Bladder microvascular endothelial cell (primary cell): Measurements from ENCODE around the gene C2CD3. TPM values are rescaled to one million over a fixed set of nuclear protein-coding genes. Genes with fewer than 3 reads are reported as not detected.

ENCODE experiments used
- total RNA-seq: library from RNA; depleted of rRNA; stranded (reverse); fragments of >200 nt; gene quantifications from 2 replicates; pipeline ENCODE4 v1.2.3, GENCODE V29; 2014

Gene C2CD3
- 6.0 and 15.9 TPM in 2 replicates for total RNA-seq

GRCh38 chr11:74170694-74171629 lies at the start of gene C2CD3, which contains the start of gene PPME1:
Gene C2CD3 (minus strand): TSS chr11:74171002. CDS start chr11:74170792, 210 bp downstream.
Gene PPME1 (plus strand): TSS chr11:74171289. CDS start chr11:74171422, 133 bp downstream.

GRCh38 chr11:74008373-74009229 lies 162.2 kb downstream of the C2CD3 start, which contains the start of gene UCP3:
Gene UCP3 (minus strand): TSS chr11:74009085. CDS start chr11:74007042, 2,043 bp downstream.

GRCh38 chr11:73982595-73982989 lies 188.2 kb downstream of the C2CD3 start, which contains the start of gene UCP2:
Gene UCP2 (minus strand): TSS chr11:73982843. CDS start chr11:73978378, 4,465 bp downstream.

Other genes starting within 250 kb of the C2CD3 start
- not detected in 2 replicates for gene DNAJB13, start 220.0 kb downstream of the C2CD3 start, total RNA-seq
- 0.97 and 4.3 TPM in 2 replicates for gene UCP2, start 188.2 kb downstream of the C2CD3 start, total RNA-seq
- 0.16 and 0.57 TPM in 2 replicates for gene UCP3, start 161.9 kb downstream of the C2CD3 start, total RNA-seq
- gene PPME1, start 287 bp upstream of the C2CD3 start, total RNA-seq = 11.3 and 34.4 TPM in 2 replicates
- 14.7 and 31.0 TPM in 2 replicates for gene P4HA3, start 140.6 kb upstream of the C2CD3 start, total RNA-seq
- 14.4 and 47.4 TPM in 2 replicates for gene PGM2L1, start 227.4 kb upstream of the C2CD3 start, total RNA-seq